HG02870 (cell line): ENCODE data around the gene P2RY6.

ENCODE experiments used
- ATAC-seq: cut with Tn5 transposase; IDR thresholded peaks from one replicate; pipeline ENCODE4 v1.9.1; 2021; ENCODE audit warnings: mild to moderate bottlenecking, moderate library complexity; ENCODE audit not compliant: unreplicated experiment

The P2RY6 gene

GRCh38 chr11:73236854-73237253 is 35.3 kb upstream of the P2RY6 start:
- no peak for ATAC-seq

- no peak for ATAC-seq
Observed at GRCh38 chr11:73237471-73238290, 34.5 kb upstream of the P2RY6 start.

GRCh38 chr11:73239111-73239521 is 33.0 kb upstream of the P2RY6 start:
- ATAC-seq, result no peak

GRCh38 chr11:73239571-73240189 is 32.5 kb upstream of the P2RY6 start:
- no peak for ATAC-seq

GRCh38 chr11:73240190-73240781 is 31.9 kb upstream of the P2RY6 start:
- no peak for ATAC-seq

GRCh38 chr11:73241300-73241699 is 30.8 kb upstream of the P2RY6 start:
- no peak for ATAC-seq

- no peak for ATAC-seq
Observed at GRCh38 chr11:73242251-73243092, 29.7 kb upstream of the P2RY6 start.

- ATAC-seq, result no peak
Observed at GRCh38 chr11:73243093-73243485, 29.0 kb upstream of the P2RY6 start.

- no peak for ATAC-seq
Observed at GRCh38 chr11:73244589-73245240, 27.4 kb upstream of the P2RY6 start.

GRCh38 chr11:73245461-73245860 is 26.7 kb upstream of the P2RY6 start:
- no peak for ATAC-seq

- no peak for ATAC-seq
Observed at GRCh38 chr11:73246303-73246702, 25.8 kb upstream of the P2RY6 start.

- no peak for ATAC-seq
Observed at GRCh38 chr11:73248526-73249185, 23.5 kb upstream of the P2RY6 start.

GRCh38 chr11:73249304-73249703 is 22.8 kb upstream of the P2RY6 start:
- no peak for ATAC-seq

- no peak for ATAC-seq
Observed at GRCh38 chr11:73249853-73250783, 22.0 kb upstream of the P2RY6 start.

- ATAC-seq, result no peak
Observed at GRCh38 chr11:73252577-73253191, 19.5 kb upstream of the P2RY6 start.

- ATAC-seq, result no peak
Observed at GRCh38 chr11:73257342-73258103, 14.6 kb upstream of the P2RY6 start.

- ATAC-seq, result no peak
Observed at GRCh38 chr11:73258104-73259035, 13.8 kb upstream of the P2RY6 start.
